PC-9 (cell line): ENCODE results near the gene FAM98B. TPM values are rescaled to one million over a fixed set of nuclear protein-coding genes. Genes with fewer than 3 reads are reported as not detected.
"Not testable (repeated sequence)": the region's sequence is repeated elsewhere in the genome, so short reads cannot be mapped to it uniquely, and the experiment has no call there.

Experiments used
- BruUV-seq: library from RNA; stranded (reverse); fragments of 400-500 nt; replicated peaks from 2 replicates; lab custom pipeline; 2021; lab: Mats Ljungman, UMichigan
- CTCF ChIA-PET: fragments of 300-600 bp; sonication (Branson Sonifier 250); formaldehyde crosslinking; loops from one replicate; lab custom pipeline; 2022; ENCODE audit warnings: antibody characterized with exemption; lab: Charles Lee
- POLR2A ChIA-PET: fragments of 300-600 bp; sonication (Branson Sonifier 250); formaldehyde crosslinking; loops from one replicate; lab custom pipeline; 2022; ENCODE audit warnings: antibody characterized with exemption; ENCODE audit not compliant: unreplicated experiment; lab: Charles Lee
- DNase-seq, 2 experiments: peaks; one replicate each; pipeline versions ENCODE4 v3.0.0 to v3.0.0-alpha.2; 2015 to 2022; ENCODE audit warnings: mixed read lengths in 1 of 2
- H2AFZ ChIP-seq: fragments of 200-600 bp; sonication (generic); 2 replicates; pipeline ENCODE4 v1.8.1; 2017; ENCODE audit warnings: antibody characterized with exemption
- H3F3A ChIP-seq: fragments of 200-600 bp; sonication (generic); 2 replicates; pipeline ENCODE4 v1.8.1; 2017; ENCODE audit warnings: antibody characterized with exemption, mild to moderate bottlenecking, low read depth; ENCODE audit not compliant: insufficient read depth
- H3K27ac ChIP-seq: fragments of 200-600 bp; sonication (generic); 2 replicates; pipeline ENCODE4 v1.6.1; 2016; ENCODE audit warnings: mixed run types
- H3K27me3 ChIP-seq: fragments of 200-600 bp; sonication (generic); 2 replicates; pipeline ENCODE4 v1.6.1; 2016; ENCODE audit warnings: low read depth, mixed run types; ENCODE audit not compliant: insufficient read depth
- H3K36me3 ChIP-seq: fragments of 200-600 bp; sonication (generic); 2 replicates; pipeline ENCODE4 v1.6.1; 2016; ENCODE audit warnings: low read depth, mixed run types
- H3K4me1 ChIP-seq: fragments of 200-600 bp; sonication (generic); replicated peaks from 2 replicates; pipeline ENCODE4 v1.6.1; 2016; ENCODE audit warnings: mixed run types; ENCODE audit not compliant: insufficient read depth
- H3K4me2 ChIP-seq: fragments of 200-600 bp; sonication (generic); 2 replicates; pipeline ENCODE4 v1.6.1; 2017; ENCODE audit warnings: mixed run types
- H3K4me3 ChIP-seq: fragments of 200-600 bp; sonication (generic); 2 replicates; pipeline ENCODE4 v1.6.1; 2016; ENCODE audit warnings: mixed run types
- H3K79me2 ChIP-seq: fragments of 200-600 bp; sonication (generic); 2 replicates; pipeline ENCODE4 v1.6.1; 2017; ENCODE audit warnings: low read depth, mixed run types
- H3K9me2 ChIP-seq: fragments of 200-600 bp; sonication (generic); 2 replicates; pipeline ENCODE4 v1.8.1; 2017; ENCODE audit warnings: mild to moderate bottlenecking; ENCODE audit not compliant: insufficient read depth
- H3K9me3 ChIP-seq: fragments of 200-600 bp; sonication (generic); 2 replicates; pipeline ENCODE4 v1.8.1; 2016; ENCODE audit warnings: low read depth; ENCODE audit not compliant: insufficient read depth
- H4K20me1 ChIP-seq: fragments of 200-600 bp; sonication (generic); 2 replicates; pipeline ENCODE4 v1.8.1; 2017; ENCODE audit not compliant: insufficient read depth
- EZH2 ChIP-seq: fragments of 200-600 bp; sonication (generic); IDR thresholded peaks from 2 replicates; pipeline ENCODE4 v1.8.0; 2017; ENCODE audit warnings: antibody characterized with exemption, low read depth
- intact Hi-C: fragments of 100-400 bp; cut with micrococcal nuclease; formaldehyde crosslinking; loops from one replicate; pipeline ENCODE4 v1.10.0; 2022; ENCODE audit not compliant: unreplicated experiment
- total RNA-seq: library from RNA; stranded (reverse); gene quantifications from 2 replicates; pipeline ENCODE4 v1.2.3, GENCODE V29; 2021
- TF ChIP-seq, protein P1 (sequence below): fragments of 200-600 bp; sonication (generic); conservative IDR thresholded peaks from 2 replicates; pipeline ENCODE4 v1.6.1; 2017; ENCODE audit warnings: mixed run types, antibody characterized with exemption, mild to moderate bottlenecking, moderate library complexity

FAM98B gene
- total RNA-seq, 1 experiment from 2014 or later, result 34.7 TPM

DNA sequence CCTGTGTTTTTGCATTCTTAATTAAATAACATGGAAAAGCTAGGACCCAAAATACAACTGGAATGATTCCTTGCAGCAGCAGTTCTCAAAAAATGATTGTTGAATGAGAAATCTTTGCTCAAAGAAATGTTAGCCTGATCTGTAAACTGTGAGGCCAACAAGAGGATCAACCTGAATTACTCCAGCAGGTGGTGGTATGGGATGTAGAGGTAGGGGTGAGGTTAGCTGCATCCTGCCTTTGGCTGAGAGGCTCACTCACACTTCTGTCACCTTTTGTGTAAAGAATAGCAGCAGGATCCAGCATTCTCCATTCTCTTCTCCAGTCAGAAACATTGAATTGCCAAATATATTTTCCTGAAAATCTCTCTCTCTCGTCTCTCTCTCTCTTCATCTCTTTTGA is 26.5 kb upstream of the FAM98B start:
- Histone ChIP-seq H4K20me1 (no peaks in the 10 kb centered on the region), H3K27me3 (no peaks in the 10 kb centered on the region), H3K9me2 (no peaks in the 10 kb centered on the region), H3K4me1 (no peaks in the 10 kb centered on the region), H3K4me2 (no peak overlapping the region), H3K4me3 (no peak overlapping the region), H3F3A (no peaks in the 10 kb centered on the region), H3K79me2 (no peaks in the 10 kb centered on the region), H3K9me3 (no peaks in the 10 kb centered on the region), H3K36me3 (no peaks in the 10 kb centered on the region), H2AFZ (no peak overlapping the region), H3K27ac (no peak overlapping the region)
- TF ChIP-seq, protein P1, sequence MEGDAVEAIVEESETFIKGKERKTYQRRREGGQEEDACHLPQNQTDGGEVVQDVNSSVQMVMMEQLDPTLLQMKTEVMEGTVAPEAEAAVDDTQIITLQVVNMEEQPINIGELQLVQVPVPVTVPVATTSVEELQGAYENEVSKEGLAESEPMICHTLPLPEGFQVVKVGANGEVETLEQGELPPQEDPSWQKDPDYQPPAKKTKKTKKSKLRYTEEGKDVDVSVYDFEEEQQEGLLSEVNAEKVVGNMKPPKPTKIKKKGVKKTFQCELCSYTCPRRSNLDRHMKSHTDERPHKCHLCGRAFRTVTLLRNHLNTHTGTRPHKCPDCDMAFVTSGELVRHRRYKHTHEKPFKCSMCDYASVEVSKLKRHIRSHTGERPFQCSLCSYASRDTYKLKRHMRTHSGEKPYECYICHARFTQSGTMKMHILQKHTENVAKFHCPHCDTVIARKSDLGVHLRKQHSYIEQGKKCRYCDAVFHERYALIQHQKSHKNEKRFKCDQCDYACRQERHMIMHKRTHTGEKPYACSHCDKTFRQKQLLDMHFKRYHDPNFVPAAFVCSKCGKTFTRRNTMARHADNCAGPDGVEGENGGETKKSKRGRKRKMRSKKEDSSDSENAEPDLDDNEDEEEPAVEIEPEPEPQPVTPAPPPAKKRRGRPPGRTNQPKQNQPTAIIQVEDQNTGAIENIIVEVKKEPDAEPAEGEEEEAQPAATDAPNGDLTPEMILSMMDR, result no peak
- no peak for TF ChIP-seq EZH2
- ChIA-PET CTCF (no interaction called here), POLR2A (no interaction called here)
- DNase-seq, result no peak
- BruUV-seq, result no TSS peak
- intact Hi-C loops, result no loop called here

- no peak for TF ChIP-seq EZH2
- TF ChIP-seq, protein P1, result no peak
- Histone ChIP-seq H3K4me3 (no peak overlapping the region), H3K27ac (no peak overlapping the region), H3F3A (no peaks in the 10 kb centered on the region), H3K79me2 (no peaks in the 10 kb centered on the region), H3K4me2 (no peak overlapping the region), H3K4me1 (no peaks in the 10 kb centered on the region), H3K9me2 (no peaks in the 10 kb centered on the region), H3K9me3 (no peaks in the 10 kb centered on the region), H4K20me1 (no peaks in the 10 kb centered on the region), H2AFZ (no peak overlapping the region), H3K36me3 (no peaks in the 10 kb centered on the region), H3K27me3 (no peaks in the 10 kb centered on the region)
- intact Hi-C loops, result no loop called here
- POLR2A ChIA-PET, result interaction anchor here (0.7 kb wide), 1 partner anchor 31 kb away, joined by 6 read pairs; no protein-coding TSS in a partner anchor
- no peak for DNase-seq
- BruUV-seq, result no TSS peak
- CTCF ChIA-PET, result interaction anchor here (1.4 kb wide), 1 partner anchor 10 kb away, joined by 5 read pairs; no protein-coding TSS in a partner anchor
Observed at GRCh38 chr15:38430106-38430760, 23.7 kb upstream of the FAM98B start.

GRCh38 chr15:38436993-38437392 is 16.9 kb upstream of the FAM98B start:
- H3K79me2 ChIP-seq, result no peaks in the 10 kb centered on the region
- CTCF ChIA-PET, result no interaction called here
- H4K20me1 ChIP-seq, result no peaks in the 10 kb centered on the region
- H3K27ac ChIP-seq, result no peak overlapping the region
- TF ChIP-seq EZH2, result no peak
- TF ChIP-seq, protein P1, result no peak
- no peaks in the 10 kb centered on the region for H3K9me3 ChIP-seq
- peaks cover 7% of the 10 kb centered on the region; the same call in 1 of the 2 replicates for H3K4me1 ChIP-seq
- no peaks in the 10 kb centered on the region for H3K36me3 ChIP-seq
- no peak overlapping the region for H2AFZ ChIP-seq
- no peak overlapping the region for H3K4me3 ChIP-seq
- no peaks in the 10 kb centered on the region for H3K9me2 ChIP-seq
- no TSS peak for BruUV-seq
- POLR2A ChIA-PET, result no interaction called here
- H3K4me2 ChIP-seq, result no peak overlapping the region
- DNase-seq, result no peak
- H3K27me3 ChIP-seq, result no peaks in the 10 kb centered on the region
- no peaks in the 10 kb centered on the region for H3F3A ChIP-seq
- intact Hi-C loops, result no loop called here

DNA sequence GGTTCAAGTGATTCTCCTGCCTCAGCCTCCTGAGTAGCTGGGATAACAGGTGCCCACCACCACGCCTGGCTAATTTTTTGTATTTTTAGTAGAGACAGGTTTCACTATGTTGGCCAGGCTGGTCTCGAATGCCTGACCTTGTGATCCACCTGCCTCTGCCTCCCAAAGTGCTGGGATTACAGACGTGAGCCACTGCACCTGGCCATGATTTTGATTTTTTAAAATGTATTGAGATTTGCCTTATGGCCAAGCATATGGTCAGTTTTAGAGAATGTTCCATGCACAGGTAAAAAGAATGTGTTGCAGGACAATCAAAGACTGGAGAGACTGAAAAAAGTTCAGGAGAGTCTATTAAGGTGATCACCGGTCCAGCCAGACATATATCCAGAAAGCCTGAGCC is 16.3 kb upstream of the FAM98B start:
- DNase-seq, H3K27me3 ChIP-seq, intact Hi-C loops, H3K27ac ChIP-seq, CTCF ChIA-PET, POLR2A ChIA-PET, H2AFZ ChIP-seq, H3K79me2 ChIP-seq, H4K20me1 ChIP-seq, BruUV-seq, H3K4me3 ChIP-seq, H3K36me3 ChIP-seq, H3K4me2 ChIP-seq, H3K9me2 ChIP-seq, H3K9me3 ChIP-seq, H3F3A ChIP-seq, H3K4me1 ChIP-seq: not testable (repeated sequence)
